NCI-H187 treated with DMSO at 0.1 percent for 48 hours (cell line): ENCODE data around the gene TSPAN7.

Experiments used
- DNase-seq: peaks from one replicate; lab custom pipeline; 2025; lab: John Stamatoyannopoulos, UW

TSPAN7 gene

DNA sequence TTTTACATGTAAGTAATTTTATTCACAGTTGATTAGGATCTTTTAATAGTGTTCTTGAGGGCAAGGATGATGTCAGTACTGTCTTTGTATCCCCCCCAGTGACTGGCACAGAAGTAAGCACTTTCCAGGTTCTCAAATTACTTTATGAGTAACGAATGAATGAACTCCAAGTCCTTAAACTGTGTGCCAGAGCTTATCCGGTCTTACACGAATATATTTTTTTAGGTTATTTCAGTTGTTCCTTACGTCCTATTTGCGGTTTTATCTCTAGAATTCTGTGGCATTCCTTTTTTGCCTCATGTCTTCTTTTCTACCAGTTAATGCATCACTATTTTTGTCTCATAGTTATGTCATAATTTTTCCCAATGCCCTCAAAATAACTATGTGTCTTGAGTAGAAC is 133.1 kb downstream of the TSPAN7 start:
- no peak for DNase-seq

GRCh38 chrX:38697461-38697860 is 136.1 kb downstream of the TSPAN7 start:
- DNase-seq: no peak

GRCh38 chrX:38699121-38699520 is 137.8 kb downstream of the TSPAN7 start:
- DNase-seq: no peak

DNA sequence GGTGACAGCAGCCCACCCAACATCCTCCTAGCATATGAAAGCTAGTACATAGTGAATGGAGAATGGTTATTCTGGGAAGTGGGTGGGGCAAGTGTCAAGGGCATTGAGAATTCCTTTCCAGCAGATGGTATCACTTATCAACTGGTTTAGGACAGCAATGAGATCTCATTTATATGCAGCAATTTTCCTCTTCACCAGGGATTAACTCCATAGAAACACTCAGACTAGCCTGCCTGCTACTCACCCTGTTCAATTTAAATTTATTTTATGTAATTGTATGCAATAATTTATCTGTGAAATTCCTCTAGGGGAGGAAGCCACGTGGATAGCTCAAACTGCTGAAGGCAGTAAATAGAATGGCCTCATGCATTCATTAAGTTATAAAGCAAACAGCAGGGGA is 138.4 kb downstream of the TSPAN7 start:
- DNase-seq: no peak

DNA sequence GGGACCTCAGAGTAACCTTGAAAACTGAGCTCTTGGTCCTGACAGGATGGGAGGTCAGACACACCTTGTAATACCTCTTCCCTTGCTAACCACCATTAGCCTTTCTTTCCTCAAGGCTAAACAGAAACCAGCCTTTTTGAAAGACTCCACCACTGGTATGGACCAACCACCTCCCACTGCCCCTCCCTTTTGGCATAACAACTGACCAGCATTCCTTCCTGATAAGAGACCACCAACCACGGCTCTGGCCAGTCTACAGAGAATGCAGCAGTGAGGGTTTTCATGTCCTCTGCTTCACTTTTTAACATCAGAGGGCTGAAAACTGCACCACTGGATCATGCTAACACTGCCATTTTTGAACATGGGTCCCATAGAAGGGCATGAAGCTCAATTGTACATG is 139.7 kb downstream of the TSPAN7 start:
- DNase-seq: no peak

DNA sequence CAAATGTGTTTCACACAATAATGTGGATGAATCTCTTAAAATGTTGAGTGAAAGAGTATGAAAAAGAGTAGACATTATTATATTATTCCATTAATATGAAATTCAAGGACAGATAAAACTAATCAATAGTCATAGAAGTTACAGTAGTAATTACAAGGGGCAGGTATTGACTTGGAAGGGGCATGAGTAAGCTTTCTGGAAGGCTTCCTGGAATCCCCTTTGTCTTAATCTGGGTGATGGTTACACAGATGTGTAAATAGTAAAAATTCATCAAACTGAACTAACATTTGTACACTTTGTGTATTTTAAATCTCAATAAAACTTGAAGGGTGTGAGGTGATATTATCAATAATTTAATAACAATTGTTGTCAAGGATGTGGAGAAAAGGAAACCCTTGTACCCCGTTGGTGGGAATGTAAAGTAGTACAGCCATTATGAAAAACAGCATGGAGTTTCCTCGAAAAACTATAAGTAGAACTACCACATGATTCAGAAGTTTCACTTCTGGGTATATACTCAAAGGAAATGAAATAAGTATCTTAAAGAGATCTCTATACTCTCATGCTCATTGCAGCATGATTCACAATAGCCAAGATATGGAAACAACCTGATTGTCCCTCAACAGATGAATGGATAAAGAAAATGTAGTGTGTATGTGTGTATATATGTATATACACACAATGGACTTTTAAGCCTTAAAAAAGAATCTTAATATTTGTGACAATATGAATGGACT is 143.0 kb downstream of the TSPAN7 start:
- DNase-seq: no peak

DNA sequence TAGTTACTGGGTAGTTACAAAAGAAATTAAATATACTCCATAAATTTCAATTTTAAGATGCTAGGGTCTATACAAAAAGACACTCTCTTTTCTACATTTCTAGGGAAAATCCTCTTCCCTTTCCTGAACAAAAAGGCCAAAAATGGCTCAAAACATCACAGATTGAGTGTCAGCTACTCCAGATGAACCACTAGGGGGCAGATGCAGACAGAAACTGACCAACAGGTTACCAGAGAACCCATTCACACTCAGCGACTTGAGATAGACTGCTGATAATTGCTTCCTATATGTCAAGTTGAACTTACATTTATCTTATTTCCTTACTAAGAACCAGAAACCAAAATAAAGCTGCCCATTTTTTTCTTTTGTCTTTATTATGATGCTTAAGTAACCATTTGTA is 156.5 kb downstream of the TSPAN7 start:
- no peak for DNase-seq

DNA sequence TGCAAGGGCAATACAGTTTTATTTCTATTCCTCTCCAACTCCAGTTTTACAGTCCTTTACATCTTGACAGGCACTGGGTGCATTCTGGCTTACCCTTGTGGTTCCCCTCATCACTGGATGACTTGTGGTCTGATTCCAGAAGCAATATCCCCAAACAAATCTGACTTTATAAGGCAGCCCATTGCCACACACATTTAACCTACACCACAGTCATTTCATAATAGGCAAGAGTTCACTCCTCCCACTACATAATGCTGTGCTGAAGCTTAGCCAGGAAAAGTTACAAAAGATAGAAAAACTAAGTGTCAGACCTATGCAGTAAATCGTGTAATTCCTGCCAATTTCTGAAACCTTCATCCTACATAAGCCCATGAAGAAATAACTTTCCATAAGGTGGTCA is 157.0 kb downstream of the TSPAN7 start:
- DNase-seq: no peak

GRCh38 chrX:38726612-38727011 is 165.3 kb downstream of the TSPAN7 start:
- no peak for DNase-seq

GRCh38 chrX:38727668-38728067 is 166.3 kb downstream of the TSPAN7 start:
- no peak for DNase-seq

DNA sequence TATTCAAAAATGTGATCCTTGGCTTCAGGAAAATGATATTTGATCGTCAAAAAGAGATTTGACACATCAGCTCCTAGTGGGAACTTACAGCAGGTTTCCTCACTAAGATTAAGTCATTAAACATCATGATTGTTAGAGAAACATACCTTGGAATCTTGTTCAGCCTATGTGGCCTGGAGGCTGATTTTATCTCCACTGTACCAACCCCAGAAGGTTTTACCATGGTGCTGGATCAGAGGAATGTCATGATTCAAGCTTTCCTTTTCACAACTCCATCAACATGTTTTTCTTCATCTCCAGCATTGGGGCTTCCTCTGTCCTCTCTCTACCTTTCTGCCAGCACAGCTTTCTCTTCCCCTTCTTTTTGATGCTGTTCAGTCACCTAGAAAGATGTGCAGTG is 171.5 kb downstream of the TSPAN7 start:
- no peak for DNase-seq
